SJSA1 (cell line): ENCODE results near the gene LRRC4B. TPM values are rescaled to one million over a fixed set of nuclear protein-coding genes. Genes with fewer than 3 reads are reported as not detected.
"Not testable (repeated sequence)": the region's sequence is repeated elsewhere in the genome, so short reads cannot be mapped to it uniquely, and the experiment has no call there.

Source experiments
- DNase-seq, 2 experiments: peaks; one replicate each; pipeline ENCODE4 v3.0.0-alpha.2; 2015 to 2020; ENCODE audit warnings: low spot score in 2 of 2, low read depth in 1 of 2
- H3K27ac ChIP-seq: fragments of 250-450 bp; sonication (Bioruptor Pico); 2 replicates; pipeline ENCODE4 v1.5.1; 2020; ENCODE audit warnings: mild to moderate bottlenecking, moderate library complexity
- H3K27me3 ChIP-seq: fragments of 250-450 bp; sonication (Bioruptor Pico); replicated peaks from 2 replicates; pipeline ENCODE4 v1.5.1; 2020; ENCODE audit warnings: mild to moderate bottlenecking, moderate library complexity
- H3K36me3 ChIP-seq: fragments of 250-450 bp; sonication (Bioruptor Pico); 2 replicates; pipeline ENCODE4 v1.5.1; 2020; ENCODE audit warnings: mild to moderate bottlenecking
- H3K4me1 ChIP-seq: fragments of 250-450 bp; sonication (Bioruptor Pico); replicated peaks from 2 replicates; pipeline ENCODE4 v1.6.1; 2021; ENCODE audit warnings: mild to moderate bottlenecking
- H3K4me3 ChIP-seq: fragments of 250-450 bp; sonication (Bioruptor Pico); 2 replicates; pipeline ENCODE4 v1.5.1; 2020; ENCODE audit warnings: mild to moderate bottlenecking
- H3K9me3 ChIP-seq: fragments of 250-450 bp; sonication (Bioruptor Pico); replicated peaks from 2 replicates; pipeline ENCODE4 v1.5.1; 2020; ENCODE audit warnings: mild to moderate bottlenecking
- total RNA-seq: library from RNA; depleted of rRNA; stranded (reverse); fragments of >200 nt; shearing (Covaris generic); gene quantifications from 2 replicates; pipeline ENCODE4 v1.2.3, GENCODE V29; 2014

LRRC4B gene
- total RNA-seq, 1 experiment from 2014 or later: not detected

DNA sequence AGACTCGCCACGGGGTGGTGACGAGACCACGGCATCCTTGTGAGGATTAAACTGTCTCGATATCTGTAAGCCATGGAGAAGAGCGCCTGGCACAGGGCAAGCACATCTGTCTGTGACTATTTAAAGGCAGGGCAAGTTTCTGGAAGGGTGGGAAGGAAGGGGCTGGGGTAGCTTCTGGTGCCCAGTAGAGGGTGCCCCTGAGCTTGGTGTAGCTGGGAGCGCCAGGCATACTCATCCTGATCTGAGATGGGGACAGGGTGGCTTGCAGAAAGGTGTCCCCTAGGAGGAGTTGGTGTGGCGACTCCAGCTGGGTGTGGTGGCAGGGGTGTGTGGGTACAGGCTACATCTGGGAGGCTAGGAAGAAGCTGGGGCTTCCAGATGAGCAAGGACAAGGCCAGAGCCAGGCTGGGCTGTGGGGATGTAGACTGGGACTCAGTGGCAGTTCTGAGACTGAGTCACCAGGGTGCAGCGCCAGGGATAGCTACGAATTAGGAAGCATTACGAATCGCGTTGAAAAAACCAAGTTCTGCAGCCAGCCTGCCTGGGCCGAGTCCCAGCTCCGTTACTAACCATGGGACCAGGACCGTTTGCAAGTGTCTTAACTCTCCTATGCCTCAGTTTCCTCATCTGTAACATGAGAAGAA lies 31.5 kb downstream of the LRRC4B start:
- no peaks in the 10 kb centered on the region for H3K4me1 ChIP-seq
- no peaks in the 10 kb centered on the region; the same call in 1 of the 2 replicates for H3K9me3 ChIP-seq
- DNase-seq: no peak

DNA sequence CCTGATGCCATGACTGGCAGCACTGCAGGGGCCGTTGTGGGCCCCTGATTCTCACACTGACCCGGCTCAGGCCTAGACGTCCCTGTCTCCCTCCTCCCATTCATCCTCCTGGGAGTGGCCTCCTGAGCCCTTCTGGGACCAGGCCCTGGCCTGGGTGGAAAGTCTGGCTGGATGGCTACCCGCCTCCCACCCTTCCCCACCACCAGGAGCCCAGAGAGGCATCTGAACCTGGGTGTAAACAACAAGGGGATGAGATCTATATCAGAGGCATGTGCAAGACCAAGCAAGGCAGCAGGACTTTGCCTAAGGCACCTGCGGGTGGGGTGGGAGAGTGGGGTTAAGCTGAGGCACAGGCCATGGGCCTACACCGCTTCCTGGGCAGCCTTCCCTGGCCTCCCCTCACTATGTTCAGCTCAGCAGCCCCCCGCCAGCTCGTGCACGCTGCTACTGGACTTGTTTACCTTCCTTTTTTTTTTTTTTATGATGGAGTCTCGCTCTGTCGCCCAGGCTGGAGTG lies 32.5 kb downstream of the LRRC4B start:
- Histone ChIP-seq H3K27me3 (0 out of 2 replicates have a peak, but pooled peaks cover 2% of the 10 kb centered on the region), H3K4me3 (no peak overlapping the region), H3K36me3 (no peaks in the 10 kb centered on the region), H3K4me1 (no peaks in the 10 kb centered on the region), H3K27ac (no peak overlapping the region), H3K9me3 (no peaks in the 10 kb centered on the region; the same call in 1 of the 2 replicates)
- DNase-seq: no peak

More for the DNA sequence above, 31.5 kb downstream of the LRRC4B start:
- no peaks in the 10 kb centered on the region for H3K36me3 ChIP-seq
- H3K4me3 ChIP-seq: no peak overlapping the region
- no peak overlapping the region for H3K27ac ChIP-seq
- 0 out of 2 replicates have a peak, but pooled peaks cover 2% of the 10 kb centered on the region for H3K27me3 ChIP-seq

DNA sequence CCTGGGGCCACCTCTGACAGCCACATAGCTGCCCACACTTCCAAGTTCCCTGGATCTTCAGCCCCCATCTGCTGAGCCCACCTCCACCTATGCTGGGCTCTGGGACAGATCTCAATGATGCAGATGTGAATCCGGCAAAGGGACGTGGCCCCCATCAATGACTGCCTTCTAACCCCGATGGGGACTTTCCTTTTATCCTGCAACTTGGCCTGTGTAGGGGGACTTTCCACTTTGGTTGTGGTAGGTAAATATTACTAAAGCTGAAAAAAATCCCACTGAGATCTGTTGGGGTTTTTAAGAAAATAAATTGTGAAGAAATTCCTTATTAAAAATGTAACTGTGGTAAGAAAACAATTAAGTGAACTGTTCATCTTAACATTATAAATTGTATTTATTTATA lies 33.8 kb downstream of the LRRC4B start:
- H3K4me1 ChIP-seq: no peaks in the 10 kb centered on the region
- no peak overlapping the region for H3K27ac ChIP-seq
- no peak overlapping the region for H3K4me3 ChIP-seq
- H3K27me3 ChIP-seq: 0 out of 2 replicates have a peak, but pooled peaks cover 2% of the 10 kb centered on the region
- no peaks in the 10 kb centered on the region for H3K36me3 ChIP-seq
- H3K9me3 ChIP-seq: no peaks in the 10 kb centered on the region; the same call in 1 of the 2 replicates
- DNase-seq: no peak

DNA sequence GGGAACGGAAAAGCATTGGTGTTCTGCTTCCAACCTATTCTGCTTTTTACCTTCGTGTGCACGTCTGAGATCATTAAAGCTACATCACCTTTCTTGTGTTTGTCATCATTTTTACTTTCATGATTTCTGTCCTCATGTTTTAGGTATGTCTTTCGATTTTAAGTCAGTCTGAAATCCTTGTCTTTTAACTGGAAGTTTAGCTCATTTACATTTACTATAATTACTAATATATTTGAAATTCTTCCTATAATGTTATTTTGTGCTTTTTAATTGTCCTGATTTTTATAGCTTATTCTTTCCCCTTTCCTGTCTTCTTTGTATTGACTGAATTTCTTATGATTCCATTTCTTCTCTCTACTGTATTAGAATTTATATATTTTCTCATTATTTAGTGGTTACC lies 35.3 kb downstream of the LRRC4B start:
- Histone ChIP-seq H3K36me3 (no peaks in the 10 kb centered on the region), H3K9me3 (no peaks in the 10 kb centered on the region; the same call in 1 of the 2 replicates)

DNA sequence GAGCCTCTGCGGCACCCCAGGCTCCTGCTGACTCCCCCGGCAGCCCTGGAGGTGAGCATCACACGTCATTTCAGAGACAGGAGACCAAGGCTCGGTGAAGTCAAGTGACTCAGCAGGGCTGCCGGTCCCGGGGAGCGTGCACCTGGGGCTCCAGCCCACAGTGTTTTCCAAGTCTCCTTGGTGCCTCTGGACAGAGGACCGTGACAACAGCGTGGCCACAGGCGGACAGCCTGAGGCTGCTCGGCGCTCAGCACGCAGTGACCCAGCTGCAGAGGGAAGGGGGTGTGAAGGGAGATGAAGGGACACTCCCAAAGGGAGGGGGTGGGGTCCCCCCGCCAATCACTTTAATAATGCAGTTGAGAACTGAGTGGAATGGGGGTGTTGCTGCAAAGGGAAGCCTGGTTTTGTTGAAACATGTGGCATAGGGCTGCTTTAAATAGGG lies 37.0 kb downstream of the LRRC4B start:
- H3K9me3 ChIP-seq: no peaks in the 10 kb centered on the region; the same call in 1 of the 2 replicates
- no peaks in the 10 kb centered on the region for H3K4me1 ChIP-seq
- H3K27ac ChIP-seq: no peak overlapping the region
- H3K36me3 ChIP-seq: no peaks in the 10 kb centered on the region
- no peak for DNase-seq
- H3K4me3 ChIP-seq: no peak overlapping the region
- H3K27me3 ChIP-seq: peaks cover 2% of the 10 kb centered on the region; the same call in 1 of the 2 replicates

More for the DNA sequence above, 35.3 kb downstream of the LRRC4B start:
- no peak for DNase-seq
- H3K27me3 ChIP-seq: peaks cover 2% of the 10 kb centered on the region; the same call in 1 of the 2 replicates
- H3K4me3 ChIP-seq: no peak overlapping the region
- no peak overlapping the region for H3K27ac ChIP-seq
- H3K4me1 ChIP-seq: no peaks in the 10 kb centered on the region

DNA sequence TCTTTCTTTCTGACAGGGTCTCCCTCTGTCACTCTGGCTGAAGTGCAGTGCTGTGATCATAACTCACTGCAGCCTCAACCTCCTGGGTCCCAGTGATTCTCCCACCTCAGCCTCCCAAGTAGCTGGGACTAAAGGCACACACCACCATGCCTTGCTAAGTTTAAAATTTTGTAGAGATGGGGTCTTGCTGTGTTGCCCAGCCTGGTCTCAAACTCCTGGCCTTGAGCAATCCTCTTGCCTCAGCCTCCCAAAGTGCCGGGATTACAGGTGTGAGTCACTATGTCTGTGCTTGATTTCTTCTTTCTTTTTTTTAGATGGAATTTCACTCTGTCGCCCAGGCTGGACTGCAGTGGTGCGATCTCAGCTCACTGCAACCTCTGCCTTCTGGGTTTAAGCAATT lies 40.2 kb downstream of the LRRC4B start:
- not testable (repeated sequence) for DNase-seq, H3K27me3 ChIP-seq, H3K4me1 ChIP-seq, H3K36me3 ChIP-seq, H3K9me3 ChIP-seq, H3K27ac ChIP-seq, H3K4me3 ChIP-seq

DNA sequence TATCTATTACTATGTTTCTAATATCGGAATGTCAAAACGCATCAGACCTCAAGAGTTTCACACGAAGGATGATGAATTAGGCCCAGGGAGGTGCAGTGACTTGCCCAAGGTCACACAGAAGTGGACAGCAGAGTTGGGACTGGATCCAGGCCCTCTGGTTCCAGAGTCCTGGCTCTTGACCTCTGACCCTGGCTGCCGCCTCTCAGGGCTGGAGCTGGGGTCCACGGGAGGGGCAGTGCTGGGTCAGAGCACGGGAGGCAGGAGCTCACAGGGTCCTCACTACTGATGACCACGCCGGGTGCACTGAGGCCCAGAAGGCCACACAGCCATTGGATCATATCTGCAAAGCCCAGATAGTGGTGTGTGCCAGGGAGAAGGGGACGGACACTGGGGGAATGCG lies 45.4 kb downstream of the LRRC4B start:
- H3K36me3 ChIP-seq: no peaks in the 10 kb centered on the region
- H3K4me1 ChIP-seq: no peaks in the 10 kb centered on the region
- no peaks in the 10 kb centered on the region; the same call in 1 of the 2 replicates for H3K27me3 ChIP-seq
- no peaks in the 10 kb centered on the region; the same call in 1 of the 2 replicates for H3K9me3 ChIP-seq
- no peak overlapping the region for H3K27ac ChIP-seq
- no peak for DNase-seq
- H3K4me3 ChIP-seq: no peak overlapping the region

DNA sequence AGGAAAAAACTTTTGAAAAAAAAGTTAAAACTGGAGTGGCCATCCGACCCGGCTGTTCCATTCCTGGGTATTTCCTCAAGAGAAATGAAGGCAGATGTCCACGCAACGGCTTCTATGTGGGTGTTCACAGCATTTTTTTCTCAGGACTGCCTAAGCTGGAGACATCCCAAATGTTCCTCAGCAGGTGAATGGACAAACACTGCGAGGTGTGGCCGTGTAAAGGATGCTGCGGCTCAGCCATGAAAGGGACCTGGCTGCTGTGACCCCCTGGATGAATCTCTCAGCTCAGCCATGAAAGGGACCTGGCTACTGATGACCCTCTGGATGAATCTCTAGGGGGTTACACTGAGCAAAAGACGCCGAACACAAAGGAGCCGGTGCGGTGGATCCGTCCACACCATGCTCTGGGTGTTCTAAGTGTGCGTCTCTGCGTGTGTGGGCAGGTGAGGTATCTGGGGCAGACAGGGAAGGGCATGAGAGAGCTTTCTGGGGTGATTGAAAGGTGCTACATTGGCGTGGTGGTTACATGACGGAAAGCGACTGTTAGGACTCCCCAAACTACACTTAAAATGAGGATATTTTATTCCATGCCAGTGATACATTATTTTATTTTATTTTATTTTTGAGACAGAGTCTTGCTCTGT lies 47.3 kb downstream of the LRRC4B start:
- DNase-seq: no peak
- H3K4me1 ChIP-seq: no peaks in the 10 kb centered on the region
- no peak overlapping the region for H3K27ac ChIP-seq
- H3K36me3 ChIP-seq: no peaks in the 10 kb centered on the region
- H3K9me3 ChIP-seq: no peaks in the 10 kb centered on the region; the same call in 1 of the 2 replicates
- H3K4me3 ChIP-seq: no peak overlapping the region
- H3K27me3 ChIP-seq: no peaks in the 10 kb centered on the region

DNA sequence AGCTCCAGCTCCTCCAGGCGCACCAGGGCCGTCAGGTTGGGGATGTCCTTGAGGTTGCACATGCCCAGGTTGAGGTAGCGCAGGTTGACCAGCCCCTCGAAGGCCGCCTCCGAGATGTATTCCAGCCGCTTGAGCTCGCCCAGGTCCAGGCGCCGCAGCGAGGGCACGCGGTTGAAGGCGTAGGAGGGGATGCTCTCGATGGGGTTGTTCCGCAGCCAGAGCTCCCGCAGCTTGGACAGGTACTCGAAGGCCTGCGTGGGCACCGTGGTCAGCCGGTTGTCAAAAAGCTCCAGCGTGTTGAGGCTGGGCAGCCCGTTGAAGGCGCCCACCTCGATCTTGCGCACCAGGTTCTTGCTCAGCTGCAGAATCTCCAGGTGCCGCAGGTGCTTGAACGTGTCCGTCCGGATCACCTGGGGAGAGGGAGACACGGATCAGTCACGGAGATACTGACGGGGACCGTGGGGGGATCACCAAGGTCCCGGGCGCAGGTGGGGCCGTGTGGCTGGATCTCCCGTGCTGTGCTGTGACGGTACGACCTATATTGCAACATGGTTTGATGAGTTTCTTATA lies 49.1 kb downstream of the LRRC4B start:
- Histone ChIP-seq H3K27ac (no peak overlapping the region), H3K36me3 (no peaks in the 10 kb centered on the region), H3K4me3 (no peak overlapping the region), H3K27me3 (0 out of 2 replicates have a peak, but pooled peaks cover 2% of the 10 kb centered on the region), H3K9me3 (no peaks in the 10 kb centered on the region; the same call in 1 of the 2 replicates), H3K4me1 (no peaks in the 10 kb centered on the region)
- no peak for DNase-seq

DNA sequence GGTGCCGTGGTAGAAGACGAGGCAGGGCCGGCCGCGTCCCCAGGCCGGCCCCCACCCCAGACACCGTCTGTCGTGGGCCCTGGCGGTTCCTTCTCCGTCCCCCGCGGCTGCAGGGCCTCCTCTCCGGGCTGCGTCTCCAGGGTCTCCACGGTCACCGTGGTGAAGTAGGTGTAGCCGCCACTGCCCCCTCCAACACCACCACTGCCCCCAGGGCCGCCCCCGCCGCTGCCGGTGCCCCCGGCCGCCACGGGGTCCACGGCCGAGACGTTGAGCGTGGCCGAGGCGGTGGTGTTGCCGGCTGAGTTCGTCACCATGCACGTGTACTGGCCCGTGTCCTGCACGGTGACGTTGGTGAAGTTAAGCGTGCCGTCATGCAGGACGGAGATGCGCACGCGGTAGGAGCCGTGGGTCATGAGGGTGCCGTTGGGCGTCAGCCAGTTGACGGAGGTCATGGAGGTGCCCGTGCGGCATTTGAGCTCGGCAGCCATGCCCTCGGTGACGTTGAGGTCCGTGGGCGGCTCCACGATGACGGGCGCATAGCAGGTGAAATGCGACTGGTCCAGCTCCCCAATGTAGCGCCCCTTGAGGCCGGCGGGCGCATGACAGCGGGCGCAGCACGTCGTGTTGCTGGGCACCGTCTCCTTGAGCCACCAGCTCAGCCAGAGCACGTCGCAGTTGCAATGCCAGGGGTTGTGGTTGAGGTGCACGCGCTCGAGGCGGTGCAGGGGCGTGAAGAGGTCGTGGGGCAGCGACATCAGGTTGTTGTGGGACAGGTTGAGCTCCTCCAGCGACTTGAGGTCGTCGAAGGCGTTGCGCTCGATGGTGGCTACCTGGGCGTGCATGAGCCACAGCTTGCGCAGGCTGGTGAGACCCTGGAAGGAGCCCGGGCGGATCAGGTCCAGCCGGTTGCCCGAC lies 49.9 kb downstream of the LRRC4B start:
- H3K27me3 ChIP-seq: 0 out of 2 replicates have a peak, but pooled peaks cover 2% of the 10 kb centered on the region
- no peak for DNase-seq
- H3K27ac ChIP-seq: no peak overlapping the region
- no peaks in the 10 kb centered on the region for H3K36me3 ChIP-seq
- H3K4me3 ChIP-seq: no peak overlapping the region
- no peaks in the 10 kb centered on the region for H3K4me1 ChIP-seq
- H3K9me3 ChIP-seq: no peaks in the 10 kb centered on the region; the same call in 1 of the 2 replicates

DNA sequence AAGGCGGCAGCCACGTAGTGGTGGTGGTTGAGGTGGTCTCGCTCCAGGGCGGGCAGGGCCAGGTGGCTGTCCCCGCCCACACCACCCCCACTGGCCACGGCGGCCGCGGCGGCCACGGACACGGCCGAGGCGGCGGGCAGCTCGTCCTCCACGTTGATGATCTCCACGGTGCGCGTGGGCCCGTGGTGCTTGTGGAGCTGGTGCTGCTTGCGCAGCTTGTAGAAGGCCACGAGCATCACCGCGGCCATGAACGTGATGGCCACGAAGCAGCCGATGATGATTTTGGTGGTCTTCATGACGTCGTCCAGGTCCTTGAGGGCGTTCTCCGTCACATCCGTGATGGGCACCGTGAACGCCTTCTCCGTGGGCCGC lies 50.5 kb downstream of the LRRC4B start:
- no peak for DNase-seq
- no peak overlapping the region for H3K4me3 ChIP-seq
- no peaks in the 10 kb centered on the region for H3K4me1 ChIP-seq
- H3K27ac ChIP-seq: no peak overlapping the region
- H3K36me3 ChIP-seq: no peaks in the 10 kb centered on the region
- no peaks in the 10 kb centered on the region; the same call in 1 of the 2 replicates for H3K9me3 ChIP-seq
- 0 out of 2 replicates have a peak, but pooled peaks cover 2% of the 10 kb centered on the region for H3K27me3 ChIP-seq

DNA sequence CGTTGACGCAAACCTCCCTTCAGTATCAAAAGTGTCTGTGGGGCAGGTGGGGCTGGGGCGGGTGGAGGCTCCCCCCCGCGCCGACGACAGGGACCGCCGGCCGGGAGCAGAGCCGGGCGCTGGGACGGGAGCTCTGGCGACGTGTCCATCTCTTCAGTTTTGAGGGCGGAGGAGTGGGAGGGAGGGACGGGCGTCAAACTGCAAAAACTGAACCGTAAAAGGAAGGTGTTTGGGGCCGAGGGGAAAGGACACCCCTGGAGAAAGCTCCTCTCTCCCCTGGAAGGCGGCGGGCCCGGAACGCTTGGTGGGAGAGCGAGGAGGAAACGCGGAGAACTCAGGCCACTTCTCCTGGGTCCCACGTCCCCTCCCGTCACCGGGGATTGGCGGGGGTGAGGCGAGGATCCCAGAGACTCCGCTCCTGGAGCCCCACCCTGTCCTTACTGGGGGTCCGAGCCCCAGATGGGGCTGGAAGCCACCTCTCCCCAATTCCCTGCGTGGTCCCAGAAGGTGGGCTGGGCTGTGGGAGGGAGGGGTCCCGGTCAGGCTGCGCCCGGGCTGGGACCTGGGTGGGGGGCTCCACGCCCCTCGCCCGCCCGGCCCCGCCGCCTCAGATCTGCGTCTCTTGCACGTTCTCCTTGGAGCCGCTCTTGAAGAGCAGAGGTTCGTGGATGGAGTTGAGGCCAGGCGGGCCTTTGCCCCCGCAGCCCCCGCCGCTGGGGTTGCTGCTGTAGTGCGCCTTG lies 51.1 kb downstream of the LRRC4B start:
- no peak for DNase-seq
- Histone ChIP-seq H3K27me3 (0 out of 2 replicates have a peak, but pooled peaks cover 2% of the 10 kb centered on the region), H3K4me3 (no peak overlapping the region), H3K9me3 (no peaks in the 10 kb centered on the region; the same call in 1 of the 2 replicates), H3K27ac (no peak overlapping the region), H3K4me1 (no peaks in the 10 kb centered on the region), H3K36me3 (no peaks in the 10 kb centered on the region)
